ENCODE results near the gene FHIP1B. TPM values are rescaled to one million over a fixed set of nuclear protein-coding genes. Genes with fewer than 3 reads are reported as not detected.

The FHIP1B gene
- polyA plus RNA-seq, 1 donor (not counting 4 experiments of a cell fraction or from before 2014, with no cell fraction given): 18.7 TPM

GRCh38 chr11:6269994-6270393, 35.6 kb upstream of the FHIP1B start:
- dilution Hi-C loops (cut with MboI; ENCODE audit: extremely low pct_ligation_motif_present, low sequenced_read_pairs): no loop called here
- peak in 1 of 3 experiments; percentile 42 for TF ChIP-seq CTCF (optimal IDR thresholded peaks at IDR 0.05 in 1 of 3, IDR thresholded peaks at IDR 0.05 in 1 of 3, conservative IDR thresholded peaks at IDR 0.05 in 1 of 3; ENCODE audit: extremely low read depth in 1 of 3, insufficient read depth in 2 of 3, low read length in 3 of 3)
- no peak for TF ChIP-seq EZH2 (IDR thresholded peaks at IDR 0.05; ENCODE audit: low read length)
- no peak overlapping the region for H3K4me2 ChIP-seq (ENCODE audit: control insufficient read depth, extremely low read depth, insufficient read depth, low read depth, low read length)

GRCh38 chr11:6268820-6269219, 34.4 kb upstream of the FHIP1B start:
- DNase-seq (ENCODE audit: low read depth, low spot score): no peak
- no peaks in the 10 kb centered on the region for H3K36me3 ChIP-seq (ENCODE audit: control insufficient read depth in 2 of 2, extremely low read depth in 1 of 2, insufficient read depth in 2 of 2, low read length in 2 of 2)

More at GRCh38 chr11:6269994-6270393, 35.6 kb upstream of the FHIP1B start:
- H4K20me1 ChIP-seq (ENCODE audit: control insufficient read depth, extremely low read depth, insufficient read depth, low read length): no peaks in the 10 kb centered on the region
- no peak overlapping the region for H3K4me3 ChIP-seq (ENCODE audit: control insufficient read depth in 2 of 3, extremely low read depth in 1 of 3, insufficient read depth in 2 of 3, low read depth in 1 of 3, low read length in 3 of 3)
- no peaks in the 10 kb centered on the region for H3K36me3 ChIP-seq (ENCODE audit: control insufficient read depth in 2 of 2, extremely low read depth in 1 of 2, insufficient read depth in 2 of 2, low read length in 2 of 2)
- DNase-seq (ENCODE audit: low read depth, low spot score) (no peak), FAIRE-seq (no peak)
- no peaks in the 10 kb centered on the region for H3K4me1 ChIP-seq (ENCODE audit: control insufficient read depth, extremely low read depth, insufficient read depth, low read length)
- H3K27ac ChIP-seq (ENCODE audit: control insufficient read depth, insufficient read depth, low read length): no peak overlapping the region
- no peak overlapping the region for H3K9ac ChIP-seq (ENCODE audit: control insufficient read depth, extremely low read depth, insufficient read depth, low read length)
- no peaks in the 10 kb centered on the region for H3K27me3 ChIP-seq (ENCODE audit: control insufficient read depth, extremely low read depth, insufficient read depth, low read length)
- no peaks in the 10 kb centered on the region for H3K79me2 ChIP-seq (ENCODE audit: control insufficient read depth, insufficient read depth, low read length)
- no peaks in the 10 kb centered on the region for H3K9me3 ChIP-seq (ENCODE audit: control insufficient read depth, low read depth, low read length)
- H3K9me1 ChIP-seq (ENCODE audit: control insufficient read depth, extremely low read depth, insufficient read depth, low read length): no peaks in the 10 kb centered on the region
- H2AFZ ChIP-seq (ENCODE audit: control insufficient read depth, low read length): no peak overlapping the region

More at GRCh38 chr11:6268820-6269219, 34.4 kb upstream of the FHIP1B start:
- TF ChIP-seq EZH2 (IDR thresholded peaks at IDR 0.05; ENCODE audit: low read length) (no peak), CTCF (optimal IDR thresholded peaks at IDR 0.05 in 1 of 3, IDR thresholded peaks at IDR 0.05 in 1 of 3, conservative IDR thresholded peaks at IDR 0.05 in 1 of 3; ENCODE audit: extremely low read depth in 1 of 3, insufficient read depth in 2 of 3, low read length in 3 of 3) (no peak)
- no peaks in the 10 kb centered on the region for H3K4me1 ChIP-seq (ENCODE audit: control insufficient read depth, extremely low read depth, insufficient read depth, low read length)
- no peak for FAIRE-seq
- no peak overlapping the region for H3K4me2 ChIP-seq (ENCODE audit: control insufficient read depth, extremely low read depth, insufficient read depth, low read depth, low read length)
- no peak overlapping the region for H2AFZ ChIP-seq (ENCODE audit: control insufficient read depth, low read length)
- dilution Hi-C loops (cut with MboI; ENCODE audit: extremely low pct_ligation_motif_present, low sequenced_read_pairs): no loop called here
- no peaks in the 10 kb centered on the region for H3K27me3 ChIP-seq (ENCODE audit: control insufficient read depth, extremely low read depth, insufficient read depth, low read length)
- no peak overlapping the region for H3K9ac ChIP-seq (ENCODE audit: control insufficient read depth, extremely low read depth, insufficient read depth, low read length)
- no peaks in the 10 kb centered on the region for H4K20me1 ChIP-seq (ENCODE audit: control insufficient read depth, extremely low read depth, insufficient read depth, low read length)
- H3K9me1 ChIP-seq (ENCODE audit: control insufficient read depth, extremely low read depth, insufficient read depth, low read length): no peaks in the 10 kb centered on the region
- no peaks in the 10 kb centered on the region for H3K79me2 ChIP-seq (ENCODE audit: control insufficient read depth, insufficient read depth, low read length)
- no peak overlapping the region for H3K27ac ChIP-seq (ENCODE audit: control insufficient read depth, insufficient read depth, low read length)
- no peaks in the 10 kb centered on the region for H3K9me3 ChIP-seq (ENCODE audit: control insufficient read depth, low read depth, low read length)
- no peak overlapping the region for H3K4me3 ChIP-seq (ENCODE audit: control insufficient read depth in 2 of 3, extremely low read depth in 1 of 3, insufficient read depth in 2 of 3, low read depth in 1 of 3, low read length in 3 of 3)

All from keratinocyte (primary cell).